Heart right ventricle (tissue), 16 donors: ENCODE measurements around the gene CD28. TPM values are rescaled to one million over a fixed set of nuclear protein-coding genes. Genes with fewer than 3 reads are reported as not detected.
"Not testable (repeated sequence)": the region's sequence is repeated elsewhere in the genome, so short reads cannot be mapped to it uniquely, and the experiment has no call there.

Source experiments
- ATAC-seq, 8 donors: fragments of 200-7000 bp; cut with Tn5 transposase; one replicate each; pipeline ENCODE4 v1.9.1; 2020; ENCODE audit warnings: mild to moderate bottlenecking in 8 of 8, moderate library complexity in 8 of 8, moderate number of reproducible peaks in 1 of 8
- DNase-seq, 2 donors: peaks; one replicate each; pipeline ENCODE4 v3.0.0-alpha.2; 2020
- H3K27ac ChIP-seq, 10 donors: fragments of 200-600 bp; sonication (generic) in 2 of 10; one replicate each; pipeline versions ENCODE4 v1.5.0 to v1.8.0; 2020 to 2022; ENCODE audit warnings: mild to moderate bottlenecking in 3 of 10
- H3K27me3 ChIP-seq, 7 donors: fragments of 200-600 bp; one replicate each; pipeline ENCODE4 v1.8.0; 2021 to 2022; ENCODE audit warnings: mild to moderate bottlenecking in 2 of 7
- H3K36me3 ChIP-seq, 9 donors: fragments of 200-600 bp; sonication (generic) in 1 of 9; one replicate each; pipeline versions ENCODE4 v1.5.0 to v1.8.0; 2020 to 2022; ENCODE audit warnings: mild to moderate bottlenecking in 2 of 9
- H3K4me1 ChIP-seq, 9 donors: fragments of 200-600 bp; sonication (generic) in 1 of 9; one replicate each; pipeline versions ENCODE4 v1.5.0 to v1.8.0; 2020 to 2022; ENCODE audit warnings: mild to moderate bottlenecking in 4 of 9
- H3K4me3 ChIP-seq, 10 donors: fragments of 200-600 bp; sonication (generic) in 2 of 10; one replicate each; pipeline versions ENCODE4 v1.5.0 to v1.8.0; 2020 to 2022; ENCODE audit warnings: mild to moderate bottlenecking in 7 of 10, moderate library complexity in 2 of 10
- H3K9me3 ChIP-seq, 11 donors: fragments of 200-600 bp in 10 of 11; sonication (generic) in 2 of 11; one replicate each; pipeline versions ENCODE4 v1.5.0 to v1.8.0; 2013 to 2022; ENCODE audit warnings: mild to moderate bottlenecking in 2 of 11, control low read depth in 1 of 11, moderate library complexity in 1 of 11
- WGBS, 2 donors: extraction: QIAGEN DNeasy Blood & Tissue Kit; methylation state at CpG; one replicate each; pipeline ENCODE4 v1.1.7; 2013; ENCODE audit warnings: inconsistent platforms in 1 of 2; 5-methylcytosine and 5-hydroxymethylcytosine counted together
- intact Hi-C, 10 donors: fragments of 100-400 bp; cut with DNase I; formaldehyde crosslinking; loops; one replicate each; pipeline versions ENCODE4 v1.11.1 to v1.14.2; 2022
- polyA plus RNA-seq, 2 donors: library from polyadenylated mRNA; stranded (reverse); fragments of 200-250 nt; gene quantifications; one replicate each; pipeline ENCODE4 v1.2.3, GENCODE V29; 2013
- total RNA-seq, 10 donors: library from RNA; stranded (reverse); fragmentation: NEBNext Ultra II Directional in 3 of 10; extraction: Animal tissue kit (Norgen Biotek cat#: 25700) in 3 of 10; gene quantifications; one replicate each; pipeline versions ENCODE4 v1.2.1 to v1.2.4, GENCODE V29; 2021 to 2023
- TF ChIP-seq, protein P1 (sequence below), 9 donors: fragments of 200-600 bp; sonication (generic) in 2 of 9; IDR thresholded peaks; one replicate each; pipeline versions ENCODE4 v1.5.0 to v1.8.0; 2021 to 2022; ENCODE audit warnings: antibody characterized with exemption in 9 of 9, mild to moderate bottlenecking in 5 of 9, moderate library complexity in 1 of 9
- donor health status: Arrhythmogenic right ventricular cardiomyopathy.
- donor health status: ischemic (EF 13 %, LVEDD 7.1; RV severe dilation, severe dysfunction).
- donor health status: healthy with polysubstance abuse.
- donor health status: DM: no; HTN: yes; CAD: no.
- donor health status: DM: no; HTN: no; CAD: no.
- donor health status: ischemic (EF 25% LVEDD 6.9; RV normal size, moderate dysfunction).
- donor health status: ischemic (EF 25% LVEDD 5.7; RV mildly dilated, moderate dysfunction).
- donor health status: healthy.
- donor health status: DM: yes; HTN: yes; CAD: no.
- donor health status: Ischemic cardiomyopathy.
- donor health status: ischemic (EF 35%, LVEDD 5.7; RV mildly dilated, moderate dysfunction).
- donor health status: nonischemic (EF 11% LVEDD 7.7; RV severe dilation, severe dysfunction).
- donor health status: DM: yes; HTN: yes; CAD: no.
- donor health status: PGD.
- donor health status: ischemic (EF 29% LVEDD 5.4; RV normal size, mild dysfunction).
- donor health status: nonischemic (EF 23%, LVEDD 6.1; RV moderate dilation, normal function).

Gene CD28
- total and polyA plus RNA-seq, 12 donors, result 0.10 to 5.3 (median 0.69) TPM

- peaks cover 0 to 32% (median 20%) of the 10 kb centered on the region in 9 donors for H3K4me1 ChIP-seq
- H3K36me3 ChIP-seq, result no peaks in the 10 kb centered on the region
- H3K9me3 ChIP-seq, result no peaks in the 10 kb centered on the region
- TF ChIP-seq, protein P1, sequence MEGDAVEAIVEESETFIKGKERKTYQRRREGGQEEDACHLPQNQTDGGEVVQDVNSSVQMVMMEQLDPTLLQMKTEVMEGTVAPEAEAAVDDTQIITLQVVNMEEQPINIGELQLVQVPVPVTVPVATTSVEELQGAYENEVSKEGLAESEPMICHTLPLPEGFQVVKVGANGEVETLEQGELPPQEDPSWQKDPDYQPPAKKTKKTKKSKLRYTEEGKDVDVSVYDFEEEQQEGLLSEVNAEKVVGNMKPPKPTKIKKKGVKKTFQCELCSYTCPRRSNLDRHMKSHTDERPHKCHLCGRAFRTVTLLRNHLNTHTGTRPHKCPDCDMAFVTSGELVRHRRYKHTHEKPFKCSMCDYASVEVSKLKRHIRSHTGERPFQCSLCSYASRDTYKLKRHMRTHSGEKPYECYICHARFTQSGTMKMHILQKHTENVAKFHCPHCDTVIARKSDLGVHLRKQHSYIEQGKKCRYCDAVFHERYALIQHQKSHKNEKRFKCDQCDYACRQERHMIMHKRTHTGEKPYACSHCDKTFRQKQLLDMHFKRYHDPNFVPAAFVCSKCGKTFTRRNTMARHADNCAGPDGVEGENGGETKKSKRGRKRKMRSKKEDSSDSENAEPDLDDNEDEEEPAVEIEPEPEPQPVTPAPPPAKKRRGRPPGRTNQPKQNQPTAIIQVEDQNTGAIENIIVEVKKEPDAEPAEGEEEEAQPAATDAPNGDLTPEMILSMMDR (IDR thresholded peaks at IDR 0.05), result no peak
- no peak overlapping the region for H3K4me3 ChIP-seq
- 88 to 89% methylated on average over 2 of the region's 2 CpGs for WGBS, 2 donors
- DNase-seq (no peak), ATAC-seq (no peak)
- H3K27ac ChIP-seq, result peak overlapping the region in 1 of 10 donors; percentile 0
- intact Hi-C loops, result loop anchor here in 4 of 10 donors (10.0 kb wide), 2 partner anchors 96 to 246 kb away; partner anchors contain the start of gene RAPH1 (in 1 of the 4)
- no peaks in the 10 kb centered on the region for H3K27me3 ChIP-seq
These were observed 74.7 kb downstream of the CD28 start for GRCh38 chr2:203781151-203781550.

DNA sequence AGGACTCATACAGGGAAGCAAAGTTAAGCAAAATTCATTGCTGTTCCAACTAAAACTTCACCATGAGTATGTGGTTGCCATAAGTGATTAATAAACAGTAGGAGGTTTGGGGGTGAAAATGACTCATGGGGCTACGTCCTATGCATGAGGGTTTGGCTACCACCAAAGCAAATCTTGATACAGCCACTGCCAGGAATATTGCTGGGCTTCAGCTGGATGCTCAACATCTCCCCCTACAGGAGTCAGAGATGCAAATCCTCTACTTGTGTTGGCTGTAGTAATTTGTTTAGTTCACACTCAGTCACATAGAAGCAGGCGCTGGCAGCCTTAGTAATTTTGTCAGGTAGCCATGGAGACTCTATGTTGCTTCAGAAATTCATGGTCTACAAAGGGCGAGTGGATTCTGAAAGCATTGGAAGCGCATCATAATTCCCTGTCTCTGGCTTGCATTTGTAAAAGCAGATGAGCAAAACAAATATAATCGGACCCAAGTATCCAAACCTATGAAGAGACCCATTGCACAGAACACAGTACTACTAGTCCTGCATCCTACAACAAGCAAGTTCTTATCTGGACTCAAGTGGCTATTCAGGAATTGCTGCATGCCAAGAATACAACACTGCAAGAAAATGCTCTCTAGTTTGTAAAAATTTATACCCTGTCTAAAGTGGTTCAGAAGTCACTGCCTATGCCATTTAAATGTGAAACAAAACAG is 76.0 kb downstream of the CD28 start:
- no peak overlapping the region for H3K4me3 ChIP-seq
- intact Hi-C loops, result loop anchor here in 4 of 10 donors (10.0 kb wide), 2 partner anchors 98 to 248 kb away; partner anchors contain the start of gene RAPH1 (in 1 of the 4)
- peak in 1 of 2 donors; percentile 65 for DNase-seq
- no peaks in the 10 kb centered on the region for H3K36me3 ChIP-seq
- H3K4me1 ChIP-seq, result peaks cover 5 to 45% (median 32%) of the 10 kb centered on the region in 9 donors
- ATAC-seq, result peak in 7 of 8 donors; percentile 37 to 85 (median 64)
- H3K9me3 ChIP-seq, result no peaks in the 10 kb centered on the region
- H3K27me3 ChIP-seq, result no peaks in the 10 kb centered on the region
- H3K27ac ChIP-seq, result peak overlapping the region in 5 of 10 donors; percentile 3 to 48 (median 13)
- TF ChIP-seq, protein P1 (IDR thresholded peaks at IDR 0.05), result peak; percentile 38 to 83 (median 68)
- 58 to 63% methylated on average over 5 of the region's 5 CpGs for WGBS, 2 donors

- Histone ChIP-seq H3K27ac (peak overlapping the region in 5 of 10 donors; percentile 3 to 48 (median 13)), H3K9me3 (no peaks in the 10 kb centered on the region), H3K4me1 (peaks cover 5 to 55% (median 45%) of the 10 kb centered on the region in 9 donors), H3K36me3 (no peaks in the 10 kb centered on the region), H3K4me3 (no peak overlapping the region), H3K27me3 (no peaks in the 10 kb centered on the region)
- intact Hi-C loops, result loop anchor here in 4 of 10 donors (10.0 kb wide), 2 partner anchors 99 to 249 kb away; partner anchors contain the start of gene RAPH1 (in 1 of the 4)
- ATAC-seq (no peak), DNase-seq (no peak)
- TF ChIP-seq, protein P1 (IDR thresholded peaks at IDR 0.05), result no peak
- 71 to 78% methylated on average over 4 of the region's 4 CpGs for WGBS, 2 donors
These were observed 77.2 kb downstream of the CD28 start for GRCh38 chr2:203783496-203784203.

DNA sequence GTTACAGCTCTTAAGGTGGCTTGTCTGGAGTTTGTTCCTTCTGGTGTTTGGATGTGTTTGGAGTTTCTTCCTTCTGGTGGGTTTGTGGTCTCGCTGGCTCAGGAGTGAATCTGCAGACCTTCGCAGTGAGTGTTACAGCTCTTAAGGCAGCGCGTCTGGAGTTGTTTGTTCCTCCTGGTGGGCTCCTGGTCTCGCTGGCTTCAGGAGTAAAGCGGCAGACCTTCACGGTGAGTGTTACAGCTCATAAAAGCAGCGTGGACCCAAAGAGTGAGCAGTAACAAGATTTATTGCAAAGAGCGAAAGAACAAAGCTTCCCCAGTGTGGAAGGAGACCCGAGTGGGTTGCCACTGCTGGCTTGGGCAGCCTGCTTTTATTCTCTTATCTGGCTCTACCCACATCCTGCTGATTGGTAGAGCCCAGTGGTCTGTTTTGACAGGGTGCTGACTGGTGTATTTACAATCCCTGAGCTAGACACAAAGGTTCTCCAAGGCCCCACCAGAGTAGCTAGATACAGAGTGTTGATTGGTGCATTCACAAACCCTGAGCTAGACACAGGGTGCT is 78.4 kb downstream of the CD28 start:
- H3K4me1 ChIP-seq, result peaks cover 5 to 65% (median 49%) of the 10 kb centered on the region in 9 donors
- not testable (repeated sequence) for H3K27ac ChIP-seq, ATAC-seq, H3K4me3 ChIP-seq, H3K27me3 ChIP-seq, H3K36me3 ChIP-seq, DNase-seq, H3K9me3 ChIP-seq
- WGBS, 2 donors, result 86 to 98% methylated on average over 10 of the region's 10 CpGs
- intact Hi-C loops, result loop anchor here in 4 of 10 donors (10.0 kb wide), 2 partner anchors 100 to 250 kb away; partner anchors contain the start of gene RAPH1 (in 1 of the 4)

DNA sequence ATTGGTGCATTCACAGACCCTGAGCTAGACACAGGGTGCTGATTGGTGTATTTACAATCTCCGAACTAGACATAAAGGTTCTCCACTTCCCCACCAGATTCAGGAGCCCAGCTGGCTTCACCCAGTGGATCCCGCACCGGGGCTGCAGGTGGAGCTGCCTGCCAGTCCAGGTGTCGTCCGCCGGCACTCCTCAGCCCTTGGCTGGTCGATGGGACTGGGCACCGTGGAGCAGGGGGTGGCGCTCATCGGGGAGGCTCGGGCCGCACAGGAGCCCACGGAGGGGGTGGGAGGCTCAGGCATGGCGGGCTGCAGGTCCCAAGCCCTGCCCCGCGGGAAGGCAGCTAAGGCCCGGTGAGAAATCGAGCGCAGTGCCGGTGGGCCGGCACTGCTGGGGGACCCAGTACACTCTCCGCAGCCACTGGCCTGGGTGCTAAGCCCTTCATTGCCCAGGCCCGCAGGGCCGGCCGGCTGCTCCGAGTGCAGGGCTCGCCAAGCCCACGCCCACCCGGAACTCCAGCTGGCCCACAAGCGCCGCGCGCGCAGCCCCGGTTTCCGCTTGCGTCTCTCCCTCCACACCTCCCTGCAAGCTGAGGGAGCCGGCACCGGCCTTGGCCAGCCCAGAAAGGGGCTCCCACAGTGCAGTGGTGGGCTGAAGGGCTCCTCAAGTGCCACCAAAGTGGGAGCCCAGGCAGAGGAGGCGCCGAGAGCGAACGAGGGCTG is 79.1 kb downstream of the CD28 start:
- H3K27ac ChIP-seq, result peak overlapping the region in 9 of 10 donors; percentile 44 to 84 (median 70)
- not testable (repeated sequence) for H3K4me3 ChIP-seq, DNase-seq, ATAC-seq, H3K27me3 ChIP-seq, H3K36me3 ChIP-seq, H3K9me3 ChIP-seq
- 90 to 97% methylated on average over 33 to 42 of the region's 43 CpGs for WGBS, 2 donors
- intact Hi-C loops, result loop anchor here in 4 of 10 donors (10.0 kb wide), 2 partner anchors 101 to 251 kb away; partner anchors contain the start of gene RAPH1 (in 1 of the 4)
- H3K4me1 ChIP-seq, result peaks cover 5 to 65% (median 49%) of the 10 kb centered on the region in 9 donors
